Esophagus muscularis mucosa (tissue), 2 donors: ENCODE results near the gene LGALS3BP.

Experiments used
- EP300 ChIP-seq: sonication (generic); formaldehyde crosslinking; IDR thresholded peaks from one replicate; pipeline ENCODE4 v1.6.1; 2017; ENCODE audit warnings: antibody characterized with exemption
- POLR2A ChIP-seq: fragments of 450-650 bp; IDR thresholded peaks from one replicate; pipeline ENCODE4 v1.6.1; 2017; ENCODE audit warnings: antibody characterized with exemption, moderate library complexity, mild to moderate bottlenecking, low read depth

GRCh38 chr17:78952706-78953105 is 27.0 kb downstream of the LGALS3BP start:
- TF ChIP-seq POLR2A, result no peak
- TF ChIP-seq EP300, result no peak
